Lower lobe of right lung (tissue), 2 donors: ENCODE measurements around the gene MPZL3. TPM values are rescaled to one million over a fixed set of nuclear protein-coding genes. Genes with fewer than 3 reads are reported as not detected.
A peak's percentile ranks its signal among the peaks of the same experiment; 100 is the strongest.

Experiments used
- ATAC-seq, 2 donors: fragments of 200-7000 bp; cut with Tn5 transposase; one replicate each; pipeline ENCODE4 v1.9.1; 2020 to 2022; ENCODE audit warnings: mild to moderate bottlenecking in 2 of 2, moderate library complexity in 2 of 2
- DNase-seq: peaks from one replicate; pipeline ENCODE4 v3.0.0-alpha.2; 2020
- H3K27ac ChIP-seq: fragments of 200-600 bp; one replicate; pipeline ENCODE4 v1.8.0; 2022
- H3K27me3 ChIP-seq: fragments of 200-600 bp; one replicate; pipeline ENCODE4 v1.8.0; 2022; ENCODE audit warnings: low read depth
- H3K36me3 ChIP-seq: fragments of 200-600 bp; one replicate; pipeline ENCODE4 v1.8.0; 2022; ENCODE audit warnings: mild to moderate bottlenecking
- H3K4me1 ChIP-seq: fragments of 200-600 bp; one replicate; pipeline ENCODE4 v1.8.0; 2022
- H3K4me3 ChIP-seq: fragments of 200-600 bp; one replicate; pipeline ENCODE4 v1.8.0; 2022; ENCODE audit warnings: mild to moderate bottlenecking
- H3K9me3 ChIP-seq: fragments of 200-600 bp; one replicate; pipeline ENCODE4 v1.8.0; 2022
- CTCF ChIP-seq: fragments of 200-600 bp; IDR thresholded peaks from one replicate; pipeline ENCODE4 v1.8.0; 2022; ENCODE audit warnings: antibody characterized with exemption, mild to moderate bottlenecking
- intact Hi-C: fragments of 100-400 bp; cut with DNase I; formaldehyde crosslinking; loops from one replicate; pipeline ENCODE4 v1.11.0; 2022
- total RNA-seq: library from RNA; stranded (reverse); fragmentation: NEBNext Ultra II Directional; extraction: Animal tissue kit (Norgen Biotek cat#: 25700); gene quantifications from one replicate; pipeline ENCODE4 v1.2.1, GENCODE V29; 2021
- donor health status: DM: no; HTN: yes; CAD: no; lungs with severe emphysema.

Gene MPZL3
- total RNA-seq, 1 donor from 2014 or later: 12.8 TPM

GRCh38 chr11:118216621-118217481, 35.3 kb downstream of the MPZL3 start:
- H3K4me3 ChIP-seq: peak overlapping the region; percentile 4
- H3K27ac ChIP-seq: peak overlapping the region; percentile 9
- intact Hi-C loops: no loop called here
- no peaks in the 10 kb centered on the region for H3K36me3 ChIP-seq
- DNase-seq (no peak), ATAC-seq (no peak)
- no peaks in the 10 kb centered on the region for H3K9me3 ChIP-seq
- H3K27me3 ChIP-seq: no peaks in the 10 kb centered on the region
- H3K4me1 ChIP-seq: peaks cover 39% of the 10 kb centered on the region
- no peak for TF ChIP-seq CTCF

- ATAC-seq (no peak), DNase-seq (no peak)
- H3K4me3 ChIP-seq: no peak overlapping the region
- H3K36me3 ChIP-seq: no peaks in the 10 kb centered on the region
- TF ChIP-seq CTCF: no peak
- H3K4me1 ChIP-seq: peaks cover 49% of the 10 kb centered on the region
- intact Hi-C loops: no loop called here
- H3K27me3 ChIP-seq: no peaks in the 10 kb centered on the region
- H3K9me3 ChIP-seq: no peaks in the 10 kb centered on the region
- H3K27ac ChIP-seq: no peak overlapping the region
Observed at GRCh38 chr11:118215765-118216164, 36.4 kb downstream of the MPZL3 start.

- TF ChIP-seq CTCF: no peak
- Histone ChIP-seq H3K4me3 (no peak overlapping the region), H3K36me3 (no peaks in the 10 kb centered on the region), H3K27ac (peak overlapping the region; percentile 51), H3K4me1 (peaks cover 49% of the 10 kb centered on the region), H3K27me3 (no peaks in the 10 kb centered on the region), H3K9me3 (no peaks in the 10 kb centered on the region)
- DNase-seq (no peak), ATAC-seq (no peak)
- intact Hi-C loops: no loop called here
Observed at GRCh38 chr11:118215262-118215661, 36.9 kb downstream of the MPZL3 start.

GRCh38 chr11:118214210-118214914, 37.8 kb downstream of the MPZL3 start:
- peaks cover 49% of the 10 kb centered on the region for H3K4me1 ChIP-seq
- ATAC-seq (peak; percentile 60 to 71), DNase-seq (peak; percentile 67)
- no peak overlapping the region for H3K4me3 ChIP-seq
- no peaks in the 10 kb centered on the region for H3K36me3 ChIP-seq
- TF ChIP-seq CTCF: no peak
- no peaks in the 10 kb centered on the region for H3K27me3 ChIP-seq
- H3K9me3 ChIP-seq: no peaks in the 10 kb centered on the region
- intact Hi-C loops: no loop called here
- H3K27ac ChIP-seq: peak overlapping the region; percentile 51

GRCh38 chr11:118213781-118214180, 38.4 kb downstream of the MPZL3 start:
- H3K27me3 ChIP-seq: no peaks in the 10 kb centered on the region
- intact Hi-C loops: no loop called here
- H3K4me1 ChIP-seq: peaks cover 49% of the 10 kb centered on the region
- H3K9me3 ChIP-seq: no peaks in the 10 kb centered on the region
- no peak for ATAC-seq
- no peak for TF ChIP-seq CTCF
- peak overlapping the region; percentile 34 for H3K27ac ChIP-seq
- H3K36me3 ChIP-seq: no peaks in the 10 kb centered on the region
- no peak for DNase-seq
- H3K4me3 ChIP-seq: no peak overlapping the region
